HepG2 (cell line): ENCODE results near the gene TST. TPM values are rescaled to one million over a fixed set of nuclear protein-coding genes. Genes with fewer than 3 reads are reported as not detected.

Experiments
- ATAC-seq: fragments of 200-7000 bp; cut with Tn5 transposase; 3 replicates; pipeline ENCODE4 v1.9.1; 2020; ENCODE audit warnings: mild to moderate bottlenecking, moderate library complexity
- BruUV-seq: library from RNA; stranded (reverse); fragments of 400-500 nt; replicated peaks from 2 replicates; lab custom pipeline; 2021; lab: Mats Ljungman, UMichigan
- CTCF ChIA-PET: fragments of 300-600 bp; formaldehyde crosslinking; extraction: SDS; loops from one replicate; lab custom pipeline; 2021; ENCODE audit warnings: low total read pairs, inconsistent platforms, low intra/inter-chr PET ratio; lab: Yijun Ruan, JAX
- POLR2A ChIA-PET: fragments of 350-600 bp; sonication (Branson Sonifier 250); formaldehyde crosslinking; loops from one replicate; lab custom pipeline; 2020; ENCODE audit warnings: antibody characterized with exemption, inconsistent platforms; lab: Yijun Ruan, JAX
- DNase-seq: peaks from one replicate; pipeline ENCODE4 v3.0.0-alpha.2; 2015; ENCODE audit warnings: low spot score
- FAIRE-seq: peaks from 3 replicates; lab custom pipeline; 2011; peaks lifted over from hg19 to GRCh38; lab: Jason Lieb, UNC
- H2AFZ ChIP-seq: one replicate; pipeline ENCODE4 v1.6.1; 2011; ENCODE audit warnings: low read length, inconsistent platforms
- H3K27ac ChIP-seq: fragments of 300-600 bp; 3 replicates; pipeline ENCODE4 v1.8.0; 2011; ENCODE audit warnings: mixed run types, mild to moderate bottlenecking, mixed read lengths, low read length, inconsistent platforms; ENCODE audit not compliant: insufficient read depth; ENCODE audit errors: extremely low read length
- H3K27me3 ChIP-seq, 2 experiments: fragments of 200-600 bp in 1 of 2; 2 replicates in 1 of 2; 3 replicates in 1 of 2; pipeline versions ENCODE4 v1.6.0 to v1.8.0; 2011; ENCODE audit warnings: low read length in 2 of 2, mild to moderate bottlenecking in 2 of 2, moderate library complexity in 2 of 2, inconsistent platforms in 1 of 2; ENCODE audit not compliant: insufficient read depth in 2 of 2, control insufficient read depth in 1 of 2
- H3K36me3 ChIP-seq, 2 experiments: fragments of 200-600 bp in 1 of 2; replicated peaks in 1 of 2; 2 replicates in 1 of 2; 3 replicates in 1 of 2; pipeline versions ENCODE4 v1.5.1 to v1.8.0; 2011; ENCODE audit warnings: low read length in 2 of 2, inconsistent platforms in 1 of 2; ENCODE audit not compliant: insufficient read depth in 2 of 2, control insufficient read depth in 1 of 2
- H3K4me1 ChIP-seq: 2 replicates; pipeline ENCODE4 v1.5.1; 2012; ENCODE audit warnings: low read length, inconsistent platforms; ENCODE audit not compliant: insufficient read depth
- H3K4me2 ChIP-seq: 2 replicates; pipeline ENCODE4 v1.6.0; 2011; ENCODE audit warnings: low read depth, low read length, inconsistent platforms
- H3K4me3 ChIP-seq, 3 experiments: fragments of 200-600 bp in 1 of 3; sonication (generic), shearing (Covaris generic) in 1 of 3; replicated peaks in 1 of 3; 2 replicates each; pipeline ENCODE4 v1.5.1; 2011 to 2016; ENCODE audit warnings: low read length in 3 of 3, inconsistent platforms in 2 of 3, low read depth in 2 of 3, mild to moderate bottlenecking in 2 of 3, control low read depth in 1 of 3, mixed read lengths in 1 of 3; ENCODE audit not compliant: insufficient read depth in 1 of 3
- H3K79me2 ChIP-seq: one replicate; pipeline ENCODE4 v1.6.1; 2011; ENCODE audit warnings: low read length, inconsistent platforms; ENCODE audit not compliant: insufficient read depth
- H3K9ac ChIP-seq: 2 replicates; pipeline ENCODE4 v1.6.0; 2011; ENCODE audit warnings: mild to moderate bottlenecking, low read depth, low read length, inconsistent platforms; ENCODE audit not compliant: insufficient read depth
- H3K9me3 ChIP-seq: 2 replicates; pipeline ENCODE4 v1.5.1; 2012; ENCODE audit warnings: mild to moderate bottlenecking, low read length
- H4K20me1 ChIP-seq: 2 replicates; pipeline ENCODE4 v1.6.0; 2011; ENCODE audit warnings: inconsistent platforms, mild to moderate bottlenecking, low read length, moderate library complexity; ENCODE audit not compliant: insufficient read depth
- ATRX ChIP-seq: sonication (generic); formaldehyde crosslinking; IDR thresholded peaks from 2 replicates; pipeline ENCODE4 v1.4.0; 2020; ENCODE audit warnings: missing genetic modification reagents, borderline replicate concordance
- ETV6 ChIP-seq: sonication (generic); formaldehyde crosslinking; conservative IDR thresholded peaks from 2 replicates; pipeline ENCODE4 v1.4.0; 2020; ENCODE audit warnings: missing genetic modification reagents
- FOXK2 ChIP-seq: fragments of 450-650 bp; IDR thresholded peaks from 2 replicates; pipeline ENCODE4 v1.6.1; 2016
- MAX ChIP-seq: IDR thresholded peaks from 2 replicates; pipeline ENCODE4 v1.6.1; 2012; ENCODE audit warnings: inconsistent platforms
- PCBP1 ChIP-seq: fragments of 200-400 bp; formaldehyde crosslinking; IDR thresholded peaks from 2 replicates; pipeline ENCODE4 v1.6.1; 2017; ENCODE audit warnings: mild to moderate bottlenecking, low read depth, low read length, borderline replicate concordance
- TCF7L2 ChIP-seq: IDR thresholded peaks from 2 replicates; pipeline ENCODE4 v1.6.1; 2011; ENCODE audit warnings: mild to moderate bottlenecking, low read depth, low read length, moderate library complexity
- ZNF251 ChIP-seq: sonication (generic); formaldehyde crosslinking; IDR thresholded peaks from 2 replicates; pipeline ENCODE4 v1.9.0; 2021; ENCODE audit warnings: mild to moderate bottlenecking, missing genetic modification reagents
- ZNF580 ChIP-seq: IDR thresholded peaks from 2 replicates; pipeline ENCODE4 v1.6.1; 2016; ENCODE audit warnings: low read depth, borderline replicate concordance
- ZNF768 ChIP-seq: sonication (generic); formaldehyde crosslinking; IDR thresholded peaks from 2 replicates; pipeline ENCODE4 v1.4.0; 2020; ENCODE audit warnings: missing genetic modification reagents
- ZNF781 ChIP-seq: sonication (generic); formaldehyde crosslinking; IDR thresholded peaks from 2 replicates; pipeline ENCODE4 v1.5.1; 2020; ENCODE audit warnings: borderline replicate concordance, mild to moderate bottlenecking, missing genetic modification reagents; ENCODE audit errors: not compliant biosample characterization
- ZNF883 ChIP-seq: sonication (generic); formaldehyde crosslinking; IDR thresholded peaks from 2 replicates; pipeline ENCODE4 v1.5.1; 2020; ENCODE audit warnings: mild to moderate bottlenecking, missing genetic modification reagents; ENCODE audit errors: not compliant biosample characterization
- WGBS: methylation state at CpG from one replicate; pipeline ENCODE4 v1.1.6; 2017; ENCODE audit warnings: low lambda C conversion rate; 5-methylcytosine and 5-hydroxymethylcytosine counted together
- in situ Hi-C: cut with HindIII; loops from 2 replicates; pipeline ENCODE4 v1.10.0; 2017; ENCODE audit warnings: low pct_unique_long_range_greater_than_20kb; ENCODE audit not compliant: extremely low pct_ligation_motif_present
- intact Hi-C: fragments of 100-400 bp; cut with micrococcal nuclease; formaldehyde crosslinking; loops from one replicate; pipeline ENCODE4 v1.10.0; 2022; ENCODE audit not compliant: unreplicated experiment
- polyA plus RNA-seq, 8 experiments: library from polyadenylated mRNA; depleted of rRNA in 3 of 8; stranded (reverse) in 7 of 8; unstranded in 1 of 8; fragments of >200 nt; fragmentation: Illumina TruSeq in 4 of 8; extraction: Trizol in 4 of 8; gene quantifications; 2 replicates each; pipeline versions ENCODE4 v1.2.1 to v1.2.3, GENCODE V29; 2011 to 2016; ENCODE audit warnings: low read depth in 4 of 8, missing spikeins in 1 of 8, mixed read lengths in 1 of 8; ENCODE audit not compliant: insufficient read depth in 1 of 8
- total RNA-seq, 5 experiments: library from RNA; depleted of rRNA; stranded (reverse); fragments of >200 nt; fragmentation: Illumina TruSeq; extraction: Trizol; gene quantifications; 2 replicates each; pipeline ENCODE4 v1.2.3, GENCODE V29; 2016; ENCODE audit warnings: low read depth in 1 of 5

TST gene
- total and polyA plus RNA-seq, 2 of the 13 experiments (the other 11 are each of a cell fraction or from before 2014, with no cell fraction given) = 44.6 to 63.6 TPM

GRCh38 chr22:37007651-37008050, 11.6 kb downstream of the TST start:
- in situ Hi-C loops (no loop called here), intact Hi-C loops (no loop called here)
- ATAC-seq (no peak), FAIRE-seq (no peak), DNase-seq (no peak)
- H2AFZ ChIP-seq = no peak overlapping the region
- no peak overlapping the region for H3K27ac ChIP-seq
- H3K27me3 ChIP-seq = peaks cover 4 to 18% of the 10 kb centered on the region in 2 experiments; a peak in 4 of 5 replicates
- H3K4me1 ChIP-seq = no peaks in the 10 kb centered on the region
- no peaks in the 10 kb centered on the region for H3K9me3 ChIP-seq
- WGBS = 0% methylated on average over 2 of the region's 2 CpGs
- H3K79me2 ChIP-seq = no peaks in the 10 kb centered on the region
- ChIA-PET CTCF (no interaction called here), POLR2A (no interaction called here)
- no TSS peak for BruUV-seq
- H3K4me3 ChIP-seq = no peak overlapping the region
- no peak overlapping the region for H3K4me2 ChIP-seq
- no peak overlapping the region for H3K9ac ChIP-seq
- no peaks in the 10 kb centered on the region for H4K20me1 ChIP-seq
- H3K36me3 ChIP-seq = no peaks in the 10 kb centered on the region
- no peak for TF ChIP-seq ZNF251 (CRISPR knock-in tag)
- TF ChIP-seq ZNF781 (CRISPR knock-in tag) = no peak
- TF ChIP-seq PCBP1 = no peak
- no peak for TF ChIP-seq ZNF883 (CRISPR knock-in tag)
- no peak for TF ChIP-seq ATRX (CRISPR knock-in tag)
- no peak for TF ChIP-seq ETV6
- no peak for TF ChIP-seq TCF7L2
- no peak for TF ChIP-seq FOXK2
- no peak for TF ChIP-seq MAX
- TF ChIP-seq ZNF580 = no peak

GRCh38 chr22:37002633-37003032, 16.6 kb downstream of the TST start:
- no peak for FAIRE-seq
- H3K9ac ChIP-seq = no peak overlapping the region
- in situ Hi-C loops = no loop called here
- H3K36me3 ChIP-seq = no peaks in the 10 kb centered on the region
- no peak for DNase-seq
- H3K9me3 ChIP-seq = no peaks in the 10 kb centered on the region
- intact Hi-C loops = no loop called here
- no peak overlapping the region for H3K4me2 ChIP-seq
- no peak overlapping the region for H3K27ac ChIP-seq
- BruUV-seq = no TSS peak
- H4K20me1 ChIP-seq = no peaks in the 10 kb centered on the region
- ChIA-PET POLR2A (no interaction called here), CTCF (no interaction called here)
- WGBS = 58% methylated on average over 7 of the region's 7 CpGs
- ATAC-seq = no peak
- peaks cover 4 to 39% of the 10 kb centered on the region in 2 experiments; a peak in 4 of 5 replicates for H3K27me3 ChIP-seq
- H3K4me1 ChIP-seq = peaks cover 6% of the 10 kb centered on the region; the same call in 1 of the 2 replicates
- no peak overlapping the region for H3K4me3 ChIP-seq
- no peak overlapping the region for H2AFZ ChIP-seq
- no peaks in the 10 kb centered on the region for H3K79me2 ChIP-seq
- 0 out of 2 replicates have a peak, but pooled peaks have one; percentile 49 for TF ChIP-seq ZNF768 (CRISPR knock-in tag)
- no peak for TF ChIP-seq MAX
